HepG2 (cell line): ENCODE data around the gene C1QTNF5. TPM values are rescaled to one million over a fixed set of nuclear protein-coding genes. Genes with fewer than 3 reads are reported as not detected.

ENCODE experiments used
- ATAC-seq: fragments of 200-7000 bp; cut with Tn5 transposase; 3 replicates; pipeline ENCODE4 v1.9.1; 2020; ENCODE audit warnings: mild to moderate bottlenecking, moderate library complexity
- BruUV-seq: library from RNA; stranded (reverse); fragments of 400-500 nt; replicated peaks from 2 replicates; lab custom pipeline; 2021; lab: Mats Ljungman, UMichigan
- CTCF ChIA-PET: fragments of 300-600 bp; formaldehyde crosslinking; extraction: SDS; loops from one replicate; lab custom pipeline; 2021; ENCODE audit warnings: low total read pairs, inconsistent platforms, low intra/inter-chr PET ratio; lab: Yijun Ruan, JAX
- POLR2A ChIA-PET: fragments of 350-600 bp; sonication (Branson Sonifier 250); formaldehyde crosslinking; loops from one replicate; lab custom pipeline; 2020; ENCODE audit warnings: antibody characterized with exemption, inconsistent platforms; lab: Yijun Ruan, JAX
- DNase-seq: peaks from one replicate; pipeline ENCODE4 v3.0.0-alpha.2; 2015; ENCODE audit warnings: low spot score
- FAIRE-seq: peaks from 3 replicates; lab custom pipeline; 2011; peaks lifted over from hg19 to GRCh38; lab: Jason Lieb, UNC
- H2AFZ ChIP-seq: one replicate; pipeline ENCODE4 v1.6.1; 2011; ENCODE audit warnings: low read length, inconsistent platforms
- H3K27ac ChIP-seq: fragments of 300-600 bp; 3 replicates; pipeline ENCODE4 v1.8.0; 2011; ENCODE audit warnings: mixed run types, mild to moderate bottlenecking, mixed read lengths, low read length, inconsistent platforms; ENCODE audit not compliant: insufficient read depth; ENCODE audit errors: extremely low read length
- H3K27me3 ChIP-seq, 2 experiments: fragments of 200-600 bp in 1 of 2; 2 replicates in 1 of 2; 3 replicates in 1 of 2; pipeline versions ENCODE4 v1.6.0 to v1.8.0; 2011; ENCODE audit warnings: low read length in 2 of 2, mild to moderate bottlenecking in 2 of 2, moderate library complexity in 2 of 2, inconsistent platforms in 1 of 2; ENCODE audit not compliant: insufficient read depth in 2 of 2, control insufficient read depth in 1 of 2
- H3K36me3 ChIP-seq, 2 experiments: fragments of 200-600 bp in 1 of 2; replicated peaks in 1 of 2; 2 replicates in 1 of 2; 3 replicates in 1 of 2; pipeline versions ENCODE4 v1.5.1 to v1.8.0; 2011; ENCODE audit warnings: low read length in 2 of 2, inconsistent platforms in 1 of 2; ENCODE audit not compliant: insufficient read depth in 2 of 2, control insufficient read depth in 1 of 2
- H3K4me1 ChIP-seq: 2 replicates; pipeline ENCODE4 v1.5.1; 2012; ENCODE audit warnings: low read length, inconsistent platforms; ENCODE audit not compliant: insufficient read depth
- H3K4me2 ChIP-seq: 2 replicates; pipeline ENCODE4 v1.6.0; 2011; ENCODE audit warnings: low read depth, low read length, inconsistent platforms
- H3K4me3 ChIP-seq, 3 experiments: fragments of 200-600 bp in 1 of 3; sonication (generic), shearing (Covaris generic) in 1 of 3; replicated peaks in 1 of 3; 2 replicates each; pipeline ENCODE4 v1.5.1; 2011 to 2016; ENCODE audit warnings: low read length in 3 of 3, inconsistent platforms in 2 of 3, low read depth in 2 of 3, mild to moderate bottlenecking in 2 of 3, control low read depth in 1 of 3, mixed read lengths in 1 of 3; ENCODE audit not compliant: insufficient read depth in 1 of 3
- H3K79me2 ChIP-seq: one replicate; pipeline ENCODE4 v1.6.1; 2011; ENCODE audit warnings: low read length, inconsistent platforms; ENCODE audit not compliant: insufficient read depth
- H3K9ac ChIP-seq: 2 replicates; pipeline ENCODE4 v1.6.0; 2011; ENCODE audit warnings: mild to moderate bottlenecking, low read depth, low read length, inconsistent platforms; ENCODE audit not compliant: insufficient read depth
- H3K9me3 ChIP-seq: 2 replicates; pipeline ENCODE4 v1.5.1; 2012; ENCODE audit warnings: mild to moderate bottlenecking, low read length
- H4K20me1 ChIP-seq: 2 replicates; pipeline ENCODE4 v1.6.0; 2011; ENCODE audit warnings: inconsistent platforms, mild to moderate bottlenecking, low read length, moderate library complexity; ENCODE audit not compliant: insufficient read depth
- ETV5 ChIP-seq: IDR thresholded peaks from 2 replicates; pipeline ENCODE4 v1.6.1; 2018; ENCODE audit warnings: missing biosample characterization, missing genetic modification reagents, inconsistent platforms, borderline replicate concordance
- JARID2 ChIP-seq: sonication (generic); formaldehyde crosslinking; IDR thresholded peaks from 2 replicates; pipeline ENCODE4 v1.8.1; 2023; ENCODE audit warnings: missing genetic modification reagents, inconsistent platforms; ENCODE audit not compliant: insufficient replicate concordance
- PHF20 ChIP-seq: sonication (generic); formaldehyde crosslinking; IDR thresholded peaks from 2 replicates; pipeline ENCODE4 v1.5.0; 2020; ENCODE audit warnings: mild to moderate bottlenecking, missing genetic modification reagents
- SNAPC2 ChIP-seq: sonication (generic); formaldehyde crosslinking; IDR thresholded peaks from 2 replicates; pipeline ENCODE4 v1.8.1; 2022; ENCODE audit warnings: mild to moderate bottlenecking, missing genetic modification reagents
- WGBS: methylation state at CpG from one replicate; pipeline ENCODE4 v1.1.6; 2017; ENCODE audit warnings: low lambda C conversion rate; 5-methylcytosine and 5-hydroxymethylcytosine counted together
- in situ Hi-C: cut with HindIII; loops from 2 replicates; pipeline ENCODE4 v1.10.0; 2017; ENCODE audit warnings: low pct_unique_long_range_greater_than_20kb; ENCODE audit not compliant: extremely low pct_ligation_motif_present
- intact Hi-C: fragments of 100-400 bp; cut with micrococcal nuclease; formaldehyde crosslinking; loops from one replicate; pipeline ENCODE4 v1.10.0; 2022; ENCODE audit not compliant: unreplicated experiment
- polyA plus RNA-seq, 8 experiments: library from polyadenylated mRNA; depleted of rRNA in 3 of 8; stranded (reverse) in 7 of 8; unstranded in 1 of 8; fragments of >200 nt; fragmentation: Illumina TruSeq in 4 of 8; extraction: Trizol in 4 of 8; gene quantifications; 2 replicates each; pipeline versions ENCODE4 v1.2.1 to v1.2.3, GENCODE V29; 2011 to 2016; ENCODE audit warnings: low read depth in 4 of 8, missing spikeins in 1 of 8, mixed read lengths in 1 of 8; ENCODE audit not compliant: insufficient read depth in 1 of 8
- total RNA-seq, 5 experiments: library from RNA; depleted of rRNA; stranded (reverse); fragments of >200 nt; fragmentation: Illumina TruSeq; extraction: Trizol; gene quantifications; 2 replicates each; pipeline ENCODE4 v1.2.3, GENCODE V29; 2016; ENCODE audit warnings: low read depth in 1 of 5
- TF ChIP-seq, protein P1 (sequence below): sonication (generic); formaldehyde crosslinking; IDR thresholded peaks from 2 replicates; pipeline ENCODE4 v1.4.0; 2020; ENCODE audit warnings: missing genetic modification reagents

Gene C1QTNF5
- total and polyA plus RNA-seq, 2 of the 13 experiments (the other 11 are each of a cell fraction or from before 2014, with no cell fraction given), result 0.86 to 1.2 TPM

DNA sequence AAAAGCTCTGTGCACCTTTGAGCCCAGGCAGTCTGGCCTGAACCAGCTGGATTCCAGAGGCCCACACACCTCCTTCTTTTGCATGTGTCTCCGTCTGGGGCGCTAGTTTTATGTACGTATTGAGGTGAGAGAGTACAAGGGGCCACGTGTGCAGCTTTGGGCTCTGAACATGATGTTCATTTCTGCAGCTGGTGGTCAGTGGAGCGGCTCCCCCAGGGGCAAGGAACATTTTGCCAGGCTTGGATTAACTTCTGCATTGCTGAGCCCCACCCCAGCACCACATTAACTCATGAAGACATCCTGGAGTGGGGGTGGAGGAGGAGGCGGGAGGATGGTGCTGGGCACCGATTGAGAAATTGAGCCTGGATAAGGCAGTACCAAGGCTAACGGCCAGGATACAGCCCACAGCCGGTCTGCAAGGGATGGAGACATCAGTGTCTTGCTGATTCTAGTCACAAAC lies 27.0 kb upstream of the C1QTNF5 start (continued):
- TF ChIP-seq SNAPC2 (CRISPR knock-in tag) (no peak), ETV5 (CRISPR knock-in tag) (no peak), PHF20 (CRISPR knock-in tag) (0 out of 2 replicates have a peak, but pooled peaks have one; percentile 2)
- TF ChIP-seq, protein P1, sequence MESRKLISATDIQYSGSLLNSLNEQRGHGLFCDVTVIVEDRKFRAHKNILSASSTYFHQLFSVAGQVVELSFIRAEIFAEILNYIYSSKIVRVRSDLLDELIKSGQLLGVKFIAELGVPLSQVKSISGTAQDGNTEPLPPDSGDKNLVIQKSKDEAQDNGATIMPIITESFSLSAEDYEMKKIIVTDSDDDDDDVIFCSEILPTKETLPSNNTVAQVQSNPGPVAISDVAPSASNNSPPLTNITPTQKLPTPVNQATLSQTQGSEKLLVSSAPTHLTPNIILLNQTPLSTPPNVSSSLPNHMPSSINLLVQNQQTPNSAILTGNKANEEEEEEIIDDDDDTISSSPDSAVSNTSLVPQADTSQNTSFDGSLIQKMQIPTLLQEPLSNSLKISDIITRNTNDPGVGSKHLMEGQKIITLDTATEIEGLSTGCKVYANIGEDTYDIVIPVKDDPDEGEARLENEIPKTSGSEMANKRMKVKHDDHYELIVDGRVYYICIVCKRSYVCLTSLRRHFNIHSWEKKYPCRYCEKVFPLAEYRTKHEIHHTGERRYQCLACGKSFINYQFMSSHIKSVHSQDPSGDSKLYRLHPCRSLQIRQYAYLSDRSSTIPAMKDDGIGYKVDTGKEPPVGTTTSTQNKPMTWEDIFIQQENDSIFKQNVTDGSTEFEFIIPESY, result peak; percentile 50; the same call in 1 of the 2 replicates

DNA sequence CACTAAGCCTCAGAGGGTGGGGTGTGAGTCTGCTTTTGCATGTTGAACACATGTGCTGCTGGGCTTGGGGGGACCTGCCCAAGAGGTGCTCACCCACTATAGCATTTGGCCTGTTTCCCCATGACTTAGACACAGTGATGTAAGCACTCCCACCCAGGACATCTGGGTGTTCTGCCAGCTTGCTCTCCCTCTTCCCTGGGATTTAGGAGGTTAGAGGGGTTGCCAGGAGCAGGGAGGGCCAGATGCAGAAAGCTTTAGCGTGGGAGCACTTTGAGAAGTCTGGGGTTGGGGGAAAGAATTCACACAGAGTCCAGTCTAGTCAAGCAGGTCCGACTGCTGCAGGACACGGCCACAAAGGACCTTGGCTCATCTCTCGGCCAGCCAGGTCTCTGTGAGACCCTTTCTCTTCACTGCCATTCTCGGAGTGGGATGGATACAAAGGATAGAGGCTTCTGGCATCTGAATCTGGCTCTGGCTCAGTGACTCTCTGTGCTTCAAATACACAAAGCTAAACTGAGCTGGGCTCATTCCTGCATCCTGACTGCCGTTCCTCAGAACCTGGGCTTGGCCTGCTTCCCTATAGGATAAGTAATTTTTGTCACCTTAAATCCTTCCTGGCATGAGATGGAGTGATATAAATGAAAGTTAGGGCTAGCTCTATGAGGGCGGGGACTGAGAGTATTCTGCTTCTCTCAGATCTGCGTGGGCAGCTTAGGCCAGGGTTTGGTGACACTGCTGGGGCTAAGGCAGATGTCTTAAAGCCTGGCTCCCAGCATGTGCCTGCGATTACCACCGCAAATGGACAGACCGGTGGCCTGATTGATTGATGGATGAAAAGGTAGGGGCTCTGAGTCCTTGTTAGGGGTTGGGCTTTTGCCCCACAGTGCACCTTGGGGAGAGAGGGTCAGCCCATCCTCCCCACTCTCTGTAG lies 26.3 kb upstream of the C1QTNF5 start:
- H3K27me3 ChIP-seq, result no peaks in the 10 kb centered on the region
- BruUV-seq, result no TSS peak
- ChIA-PET POLR2A (interaction anchor here (1.1 to 4.5 kb wide), 8 partner anchors 9 to 48 kb away, joined by 4 to 31 read pairs (median 16); partner anchors contain the start of genes C1QTNF5 and USP2), CTCF (no interaction called here)
- H2AFZ ChIP-seq, result no peak overlapping the region
- no peaks in the 10 kb centered on the region for H3K36me3 ChIP-seq
- peaks cover 21% of the 10 kb centered on the region for H3K79me2 ChIP-seq
- H3K4me2 ChIP-seq, result no peak overlapping the region; the same call in 1 of the 2 replicates
- in situ Hi-C loops, result no loop called here
- TF ChIP-seq JARID2 (CRISPR knock-in tag) (no peak), PHF20 (CRISPR knock-in tag) (0 out of 2 replicates have a peak, but pooled peaks have one; percentile 6)
- intact Hi-C loops, result no loop called here
- H3K27ac ChIP-seq, result peak overlapping the region; percentile 93
- H3K9ac ChIP-seq, result no peak overlapping the region
- ATAC-seq, result no peak
- H3K9me3 ChIP-seq, result no peaks in the 10 kb centered on the region
- no peak for DNase-seq
- no peak for FAIRE-seq
- WGBS, result 95% methylated on average over 5 of the region's 11 CpGs
- H3K4me3 ChIP-seq, result no peak overlapping the region
- no peaks in the 10 kb centered on the region; the same call in 1 of the 2 replicates for H4K20me1 ChIP-seq
- H3K4me1 ChIP-seq, result peaks cover 90% of the 10 kb centered on the region
